Measurements from ENCODE around the gene ZNF660.
"Not testable (repeated sequence)": the region's sequence is repeated elsewhere in the genome, so short reads cannot be mapped to it uniquely, and the experiment has no call there.

ZNF660 gene

GRCh38 chr3:44584646-44585501 lies at the start of gene ZNF660:
TSS of gene ZNF660 (plus strand) at chr3:44584964. CDS start at chr3:44594194, 9,230 bp downstream.
- peak; percentile 1 for DNase-seq

GRCh38 chr3:44535364-44535763 lies 49.4 kb upstream of the ZNF660 start:
- no peak for DNase-seq

- DNase-seq, result not testable (repeated sequence)
Observed at GRCh38 chr3:44544811-44545210, 40.0 kb upstream of the ZNF660 start.

- peak; percentile 55 for DNase-seq
Observed at GRCh38 chr3:44554626-44555592, 29.9 kb upstream of the ZNF660 start, which contains the start of gene ZKSCAN7. TSS of gene ZKSCAN7 (plus strand) at chr3:44555193. CDS start at chr3:44557048, 1,855 bp downstream.

GRCh38 chr3:44555723-44556122 lies 29.0 kb upstream of the ZNF660 start:
- DNase-seq, result no peak

- no peak for DNase-seq
Observed at GRCh38 chr3:44557074-44557473, 27.7 kb upstream of the ZNF660 start.

- no peak for DNase-seq
Observed at GRCh38 chr3:44561076-44561475, 23.7 kb upstream of the ZNF660 start.

- no peak for DNase-seq
Observed at GRCh38 chr3:44562147-44562546, 22.6 kb upstream of the ZNF660 start.

- no peak for DNase-seq
Observed at GRCh38 chr3:44568561-44568960, 16.2 kb upstream of the ZNF660 start.

GRCh38 chr3:44571024-44571423 lies 13.7 kb upstream of the ZNF660 start:
- no peak for DNase-seq

GRCh38 chr3:44576613-44577012 lies 8.2 kb upstream of the ZNF660 start:
- no peak for DNase-seq

GRCh38 chr3:44577354-44577952 lies 7.3 kb upstream of the ZNF660 start:
- DNase-seq, result not testable (repeated sequence)

GRCh38 chr3:44578316-44578715 lies 6.4 kb upstream of the ZNF660 start:
- not testable (repeated sequence) for DNase-seq

- DNase-seq, result not testable (repeated sequence)
Observed at GRCh38 chr3:44578924-44579515, 5.7 kb upstream of the ZNF660 start.

GRCh38 chr3:44579749-44580148 lies 5.0 kb upstream of the ZNF660 start:
- DNase-seq, result not testable (repeated sequence)

GRCh38 chr3:44580971-44581370 lies 3.8 kb upstream of the ZNF660 start:
- DNase-seq, result not testable (repeated sequence)

GRCh38 chr3:44596621-44597020 lies 11.9 kb downstream of the ZNF660 start:
- no peak for DNase-seq

- no peak for DNase-seq
Observed at GRCh38 chr3:44601749-44602148, 17.0 kb downstream of the ZNF660 start.

GRCh38 chr3:44612678-44613077 lies 27.9 kb downstream of the ZNF660 start:
- DNase-seq, result no peak

GRCh38 chr3:44624749-44625480 lies 40.2 kb downstream of the ZNF660 start, which contains the start of gene ZNF197:
TSS of gene ZNF197 (plus strand) at chr3:44625036. CDS start at chr3:44629155, 4,119 bp downstream.
- DNase-seq, result peak; percentile 68

- DNase-seq, result no peak
Observed at GRCh38 chr3:44628716-44629115, 44.0 kb downstream of the ZNF660 start.

- no peak for DNase-seq
Observed at GRCh38 chr3:44632193-44632592, 47.4 kb downstream of the ZNF660 start.

Data from stimulated activated CD4-positive, alpha-beta T cell treated with anti-CD3 and anti-CD28 coated beads, Interleukin-1b, Interleukin-23, amount 100 ng/mL, for 48 hours (primary cell).